Neutrophil (primary cell): ENCODE measurements around the gene SSTR3.

Source experiments
- H3K27ac ChIP-seq: fragments of 200-600 bp; sonication (generic); 2 replicates; pipeline ENCODE4 v1.5.1; 2016; ENCODE audit warnings: mild to moderate bottlenecking, moderate library complexity
- H3K27me3 ChIP-seq: fragments of 200-600 bp; sonication (generic); 2 replicates; pipeline ENCODE4 v1.6.0; 2016; ENCODE audit warnings: mild to moderate bottlenecking
- H3K36me3 ChIP-seq: fragments of 200-600 bp; sonication (generic); 2 replicates; pipeline ENCODE4 v1.5.1; 2017
- H3K4me1 ChIP-seq, 2 experiments: fragments of 200-600 bp in 1 of 2; sonication (generic) in 1 of 2; 1 replicate in 1 of 2; 2 replicates in 1 of 2; pipeline versions ENCODE4 v1.5.1 to v1.6.1; 2013 to 2016; ENCODE audit warnings: low read depth in 1 of 2, low read length in 1 of 2, mild to moderate bottlenecking in 1 of 2, moderate library complexity in 1 of 2; ENCODE audit not compliant: control insufficient read depth in 1 of 2, insufficient read depth in 1 of 2
- H3K4me3 ChIP-seq, 2 experiments: fragments of 200-600 bp in 1 of 2; sonication (generic) in 1 of 2; 1 replicate in 1 of 2; 2 replicates in 1 of 2; pipeline ENCODE4 v1.5.1; 2013 to 2016; ENCODE audit warnings: low read depth in 1 of 2, low read length in 1 of 2, mild to moderate bottlenecking in 1 of 2, moderate library complexity in 1 of 2
- H3K9me3 ChIP-seq: fragments of 200-600 bp; sonication (generic); 2 replicates; pipeline ENCODE4 v1.5.1; 2016
- CTCF ChIP-seq: fragments of 200-600 bp; sonication (generic); IDR thresholded peaks from 2 replicates; pipeline ENCODE4 v1.5.1; 2016; ENCODE audit warnings: antibody characterized with exemption

The SSTR3 gene

GRCh38 chr22:37193629-37194191 is 18.6 kb downstream of the SSTR3 start:
- no peaks in the 10 kb centered on the region for H3K36me3 ChIP-seq
- H3K27ac ChIP-seq = no peak overlapping the region
- H3K27me3 ChIP-seq = no peaks in the 10 kb centered on the region
- peaks cover 5 to 8% of the 10 kb centered on the region in 2 experiments for H3K4me1 ChIP-seq
- H3K4me3 ChIP-seq = no peak overlapping the region
- no peak for TF ChIP-seq CTCF
- no peaks in the 10 kb centered on the region for H3K9me3 ChIP-seq

- Histone ChIP-seq H3K4me1 (no peaks in the 10 kb centered on the region), H3K27me3 (peaks cover 6% of the 10 kb centered on the region), H3K27ac (no peak overlapping the region), H3K36me3 (no peaks in the 10 kb centered on the region), H3K9me3 (no peaks in the 10 kb centered on the region), H3K4me3 (no peak overlapping the region)
- no peak for TF ChIP-seq CTCF
Measured at GRCh38 chr22:37192741-37193140, 19.5 kb downstream of the SSTR3 start.

- Histone ChIP-seq H3K4me1 (no peaks in the 10 kb centered on the region), H3K27ac (no peak overlapping the region), H3K27me3 (peaks cover 11% of the 10 kb centered on the region), H3K4me3 (no peak overlapping the region), H3K36me3 (no peaks in the 10 kb centered on the region), H3K9me3 (no peaks in the 10 kb centered on the region)
- no peak for TF ChIP-seq CTCF
Measured at GRCh38 chr22:37192204-37192603, 20.1 kb downstream of the SSTR3 start.

- Histone ChIP-seq H3K27me3 (peaks cover 17% of the 10 kb centered on the region), H3K27ac (no peak overlapping the region), H3K9me3 (no peaks in the 10 kb centered on the region), H3K36me3 (no peaks in the 10 kb centered on the region), H3K4me1 (no peaks in the 10 kb centered on the region), H3K4me3 (no peak overlapping the region)
- no peak for TF ChIP-seq CTCF
Measured at GRCh38 chr22:37190262-37190780, 22.0 kb downstream of the SSTR3 start.

- Histone ChIP-seq H3K4me1 (no peaks in the 10 kb centered on the region), H3K9me3 (no peaks in the 10 kb centered on the region), H3K27ac (no peak overlapping the region), H3K27me3 (peaks cover 17% of the 10 kb centered on the region), H3K36me3 (no peaks in the 10 kb centered on the region), H3K4me3 (no peak overlapping the region)
- TF ChIP-seq CTCF = no peak
Measured at GRCh38 chr22:37188901-37189466, 23.3 kb downstream of the SSTR3 start.
